Mesothelial cell of epicardium (in vitro differentiated cells): ENCODE data around the gene NOL3. TPM values are rescaled to one million over a fixed set of nuclear protein-coding genes. Genes with fewer than 3 reads are reported as not detected.
A peak's percentile ranks its signal among the peaks of the same experiment; 100 is the strongest.

ENCODE experiments used
- DNase-seq, 2 experiments: peaks; one replicate each; pipeline ENCODE4 v3.0.0; 2021; ENCODE audit warnings: low spot score in 2 of 2; ENCODE audit not compliant: unreplicated experiment in 2 of 2
- H3K27ac Mint-ChIP-seq: 2 replicates; pipeline ENCODE4 v1.8.0; 2021; ENCODE audit warnings: mixed read lengths
- H3K27me3 Mint-ChIP-seq: 2 replicates; pipeline ENCODE4 v1.8.0; 2021; ENCODE audit warnings: low read depth, mixed read lengths
- H3K36me3 Mint-ChIP-seq: 2 replicates; pipeline ENCODE4 v1.8.0; 2021; ENCODE audit warnings: mixed read lengths
- H3K4me1 Mint-ChIP-seq: 2 replicates; pipeline ENCODE4 v1.8.0; 2021; ENCODE audit warnings: mixed read lengths
- H3K4me3 Mint-ChIP-seq: 2 replicates; pipeline ENCODE4 v1.8.0; 2021; ENCODE audit warnings: mild to moderate bottlenecking, moderate library complexity, mixed read lengths
- H3K9me3 Mint-ChIP-seq: 2 replicates; pipeline ENCODE4 v1.8.0; 2021; ENCODE audit warnings: mixed read lengths
- CTCF ChIP-seq: fragments of 200-600 bp; sonication (generic); IDR thresholded peaks from one replicate; pipeline ENCODE4 v1.5.0; 2021; ENCODE audit warnings: antibody characterized with exemption; ENCODE audit not compliant: unreplicated experiment
- microRNA-seq: library from miRNA; unstranded; fragments of <30 nt; microRNA quantifications from one replicate; pipeline ENCODE4 v1.2.0, GENCODE V29; 2021; ENCODE audit warnings: inconsistent platforms, mixed read lengths
- total RNA-seq: library from RNA; stranded (reverse); gene quantifications from 3 replicates; pipeline ENCODE4 v1.2.1, GENCODE V29; 2021

Gene NOL3
- total RNA-seq, 1 donor from 2014 or later: 15.5 TPM

- Mint-ChIP-seq H3K9me3 (no peaks in the 10 kb centered on the region), H3K4me3 (no peak overlapping the region), H3K4me1 (no peaks in the 10 kb centered on the region), H3K27ac (no peak overlapping the region), H3K36me3 (peaks cover 5% of the 10 kb centered on the region), H3K27me3 (no peaks in the 10 kb centered on the region)
- TF ChIP-seq CTCF: no peak
- no peak for DNase-seq
Measured at GRCh38 chr16:67213197-67214019, 43.1 kb downstream of the NOL3 start.

GRCh38 chr16:67215706-67216105 lies 45.4 kb downstream of the NOL3 start:
- Mint-ChIP-seq H3K36me3 (peaks cover 9% of the 10 kb centered on the region), H3K4me3 (no peak overlapping the region), H3K27me3 (no peaks in the 10 kb centered on the region), H3K4me1 (no peaks in the 10 kb centered on the region), H3K9me3 (no peaks in the 10 kb centered on the region), H3K27ac (no peak overlapping the region)
- DNase-seq: no peak
- TF ChIP-seq CTCF: no peak

GRCh38 chr16:67216612-67217490 lies 46.5 kb downstream of the NOL3 start:
- Mint-ChIP-seq H3K4me1 (no peaks in the 10 kb centered on the region), H3K27ac (no peak overlapping the region)

GRCh38 chr16:67223992-67224391 lies 53.7 kb downstream of the NOL3 start:
- Mint-ChIP-seq H3K4me3 (no peak overlapping the region), H3K9me3 (no peaks in the 10 kb centered on the region), H3K4me1 (peaks cover 23% of the 10 kb centered on the region), H3K36me3 (peaks cover 8% of the 10 kb centered on the region), H3K27ac (no peak overlapping the region), H3K27me3 (no peaks in the 10 kb centered on the region)
- no peak for DNase-seq
- TF ChIP-seq CTCF: no peak

More at GRCh38 chr16:67216612-67217490, 46.5 kb downstream of the NOL3 start:
- H3K9me3 Mint-ChIP-seq: no peaks in the 10 kb centered on the region
- H3K4me3 Mint-ChIP-seq: no peak overlapping the region
- no peaks in the 10 kb centered on the region for H3K27me3 Mint-ChIP-seq
- no peak for DNase-seq
- no peak for TF ChIP-seq CTCF
- H3K36me3 Mint-ChIP-seq: peaks cover 11% of the 10 kb centered on the region

Small RNA genes lying within 50 kb of the gene (microRNA-seq; reads per million reads assigned to microRNA genes)
- 326 reads per million, percentile 70 among the genes with 10 or more reads in this experiment for gene MIR328

Other genes with a start within 250 kb of the NOL3 start
- 2.7 to 3.7 TPM (median 2.9 TPM) in 3 replicates for gene RRAD, start 245.0 kb upstream of the NOL3 start, total RNA-seq
- 52.1 to 56.1 TPM (median 54.5 TPM) in 3 replicates for gene CIAO2B, start 236.1 kb upstream of the NOL3 start, total RNA-seq
- 52.0 to 53.4 TPM (median 52.5 TPM) in 3 replicates for gene CES2, start 235.0 kb upstream of the NOL3 start, total RNA-seq
- gene CES3, start 209.3 kb upstream of the NOL3 start, total RNA-seq: 4.8 to 5.4 TPM (median 5.1 TPM) in 3 replicates
- 15.9 to 19.6 TPM (median 18.5 TPM) in 3 replicates for gene CES4A, start 181.9 kb upstream of the NOL3 start, total RNA-seq
- gene CBFB, start 141.4 kb upstream of the NOL3 start, total RNA-seq: 69.3 to 82.6 TPM (median 74.6 TPM) in 3 replicates
- 20.9 to 22.4 TPM (median 21.5 TPM) in 3 replicates for gene PHAF1, start 60.6 kb upstream of the NOL3 start, total RNA-seq
- gene B3GNT9, start 19.5 kb upstream of the NOL3 start, total RNA-seq: 20.1 to 21.4 TPM (median 20.6 TPM) in 3 replicates
- 7.2 to 7.8 TPM (median 7.8 TPM) in 3 replicates for gene TRADD, start 10.6 kb upstream of the NOL3 start, total RNA-seq
- gene FBXL8, start 10.6 kb upstream of the NOL3 start, total RNA-seq: 8.1 to 8.9 TPM (median 8.2 TPM) in 3 replicates
- 10.7 to 14.2 TPM (median 13.1 TPM) in 3 replicates for gene HSF4, start 5.8 kb upstream of the NOL3 start, total RNA-seq
- 121 to 131 TPM (median 129 TPM) in 3 replicates for gene MATCAP1, start 13.4 kb downstream of the NOL3 start, total RNA-seq
- 0.23 to 0.40 TPM in 2 of 3 replicates, not detected in the other for gene EXOC3L1, start 19.6 kb downstream of the NOL3 start, total RNA-seq
- 78.3 to 80.2 TPM (median 79.5 TPM) in 3 replicates for gene E2F4, start 21.6 kb downstream of the NOL3 start, total RNA-seq
- gene ELMO3, start 28.6 kb downstream of the NOL3 start, total RNA-seq: 9.3 to 10.0 TPM (median 9.7 TPM) in 3 replicates
- gene TMEM208, start 56.6 kb downstream of the NOL3 start, total RNA-seq: 35.8 to 38.4 TPM (median 36.3 TPM) in 3 replicates
- 28.2 to 28.7 TPM (median 28.3 TPM) in 3 replicates for gene FHOD1, start 76.9 kb downstream of the NOL3 start, total RNA-seq
- gene SLC9A5, start 78.4 kb downstream of the NOL3 start, total RNA-seq: 2.9 to 3.5 TPM (median 3.3 TPM) in 3 replicates
- gene PLEKHG4, start 109.0 kb downstream of the NOL3 start, total RNA-seq: 13.4 to 15.5 TPM (median 15.4 TPM) in 3 replicates
- 0.52 to 1.1 TPM (median 0.84 TPM) in 3 replicates for gene KCTD19, start 156.2 kb downstream of the NOL3 start, total RNA-seq
- 0.20 to 0.55 TPM (median 0.36 TPM) in 3 replicates for gene LRRC36, start 156.3 kb downstream of the NOL3 start, total RNA-seq
- gene TPPP3, start 223.0 kb downstream of the NOL3 start, total RNA-seq: 5.5 to 6.2 TPM (median 5.7 TPM) in 3 replicates
- gene ZDHHC1, start 245.9 kb downstream of the NOL3 start, total RNA-seq: 14.5 to 16.7 TPM (median 15.4 TPM) in 3 replicates